IMR-90 (cell line): ENCODE measurements around the gene NALCN. TPM values are rescaled to one million over a fixed set of nuclear protein-coding genes. Genes with fewer than 3 reads are reported as not detected.

Experiments
- ATAC-seq: fragments of 200-7000 bp; cut with Tn5 transposase; 2 replicates; pipeline ENCODE4 v1.9.1; 2020; ENCODE audit warnings: low read depth, mild to moderate bottlenecking, moderate library complexity
- BruUV-seq: library from RNA; stranded (reverse); fragments of 400-500 nt; replicated peaks from 2 replicates; lab custom pipeline; 2021; lab: Mats Ljungman, UMichigan
- CTCF ChIA-PET: fragments of 300-600 bp; formaldehyde crosslinking; extraction: SDS; loops from one replicate; lab custom pipeline; 2021; ENCODE audit warnings: antibody characterized with exemption; lab: Yijun Ruan, JAX
- POLR2A ChIA-PET: fragments of 300-600 bp; sonication (Branson Sonifier 250); formaldehyde crosslinking; loops from one replicate; lab custom pipeline; 2022; ENCODE audit warnings: antibody characterized with exemption; ENCODE audit not compliant: unreplicated experiment; lab: Charles Lee
- DNase-seq: peaks from one replicate; pipeline ENCODE4 v3.0.0; 2013
- H2AFZ ChIP-seq: replicated peaks from 2 replicates; pipeline ENCODE3; 2013; ENCODE audit warnings: low read length, mild to moderate bottlenecking; ENCODE audit not compliant: poor library complexity
- H2AK5ac ChIP-seq: 2 replicates; pipeline ENCODE4 v1.6.1; 2013; ENCODE audit warnings: low read depth, low read length, inconsistent platforms
- H2AK9ac ChIP-seq: replicated peaks from 2 replicates; pipeline ENCODE3; 2013; ENCODE audit warnings: mild to moderate bottlenecking, low read depth, low read length, moderate library complexity; ENCODE audit not compliant: poor library complexity
- H2BK120ac ChIP-seq: 2 replicates; pipeline ENCODE4 v1.6.1; 2013; ENCODE audit warnings: low read depth, low read length, inconsistent platforms
- H2BK15ac ChIP-seq: 3 replicates; pipeline ENCODE4 v1.6.1; 2013; ENCODE audit warnings: low read depth, low read length, inconsistent platforms
- H2BK20ac ChIP-seq: 2 replicates; pipeline ENCODE4 v1.6.1; 2013; ENCODE audit warnings: low read depth, mild to moderate bottlenecking, inconsistent platforms, low read length, moderate library complexity
- H2BK5ac ChIP-seq: 2 replicates; pipeline ENCODE4 v1.6.1; 2013; ENCODE audit warnings: mild to moderate bottlenecking, low read depth, low read length, inconsistent platforms; ENCODE audit not compliant: poor library complexity, severe bottlenecking
- H3K14ac ChIP-seq: replicated peaks from 2 replicates; pipeline ENCODE4 v1.6.1; 2013; ENCODE audit warnings: low read depth, low read length, inconsistent platforms
- H3K18ac ChIP-seq: 2 replicates; pipeline ENCODE4 v1.6.1; 2013; ENCODE audit warnings: low read depth, low read length, control low read depth
- H3K23ac ChIP-seq: 2 replicates; pipeline ENCODE4 v1.6.1; 2013; ENCODE audit warnings: low read depth, low read length, inconsistent platforms
- H3K27ac ChIP-seq: 2 replicates; pipeline ENCODE4 v1.5.1; 2013; ENCODE audit warnings: mild to moderate bottlenecking, control low read depth, low read length; ENCODE audit not compliant: insufficient read depth
- H3K27me3 ChIP-seq: 2 replicates; pipeline ENCODE4 v1.6.1; 2013; ENCODE audit warnings: low read length; ENCODE audit not compliant: control insufficient read depth, insufficient read depth
- H3K36me3 ChIP-seq: 2 replicates; pipeline ENCODE4 v1.6.1; 2013; ENCODE audit warnings: low read length, mixed read lengths; ENCODE audit not compliant: control insufficient read depth, insufficient read depth
- H3K4ac ChIP-seq: 2 replicates; pipeline ENCODE4 v1.6.1; 2013; ENCODE audit warnings: low read depth, low read length, inconsistent platforms
- H3K4me1 ChIP-seq: 2 replicates; pipeline ENCODE4 v1.6.1; 2013; ENCODE audit warnings: low read length, mixed read lengths; ENCODE audit not compliant: control insufficient read depth, insufficient read depth
- H3K4me2 ChIP-seq: 2 replicates; pipeline ENCODE4 v1.6.1; 2013; ENCODE audit warnings: low read depth, mild to moderate bottlenecking, control low read depth, low read length, moderate library complexity
- H3K4me3 ChIP-seq: 2 replicates; pipeline ENCODE4 v1.5.1; 2013; ENCODE audit warnings: low read depth, mild to moderate bottlenecking, control low read depth, low read length, moderate library complexity; ENCODE audit not compliant: insufficient read depth
- H3K56ac ChIP-seq: 2 replicates; pipeline ENCODE4 v1.6.1; 2013; ENCODE audit warnings: low read length, inconsistent platforms; ENCODE audit not compliant: insufficient read depth; ENCODE audit errors: extremely low read depth
- H3K79me1 ChIP-seq, 2 experiments: 2 replicates each; pipeline ENCODE4 v1.6.1; 2013; ENCODE audit warnings: low read length in 2 of 2, inconsistent platforms in 1 of 2, low read depth in 1 of 2
- H3K9ac ChIP-seq: 2 replicates; pipeline ENCODE4 v1.6.1; 2013; ENCODE audit warnings: low read depth, low read length, control low read depth
- H3K9me1 ChIP-seq: 2 replicates; pipeline ENCODE4 v1.6.1; 2013; ENCODE audit warnings: low read length, inconsistent platforms; ENCODE audit not compliant: insufficient read depth
- H3K9me3 ChIP-seq: 2 replicates; pipeline ENCODE4 v1.6.1; 2013; ENCODE audit warnings: low read length; ENCODE audit not compliant: control insufficient read depth, insufficient read depth
- H4K20me1 ChIP-seq: 2 replicates; pipeline ENCODE4 v1.6.1; 2013; ENCODE audit warnings: low read length, inconsistent platforms; ENCODE audit not compliant: insufficient read depth
- H4K5ac ChIP-seq: 2 replicates; pipeline ENCODE4 v1.6.1; 2013; ENCODE audit warnings: mild to moderate bottlenecking, low read depth, low read length, control low read depth
- H4K8ac ChIP-seq, 2 experiments: 2 replicates each; pipeline ENCODE4 v1.6.1; 2013; ENCODE audit warnings: low read depth in 2 of 2, low read length in 2 of 2, control low read depth in 1 of 2, inconsistent platforms in 1 of 2
- H4K91ac ChIP-seq: 2 replicates; pipeline ENCODE4 v1.6.1; 2013; ENCODE audit warnings: low read depth, low read length, inconsistent platforms; ENCODE audit not compliant: insufficient read depth
- CEBPB ChIP-seq: IDR thresholded peaks from 2 replicates; pipeline ENCODE4 v1.6.1; 2012; ENCODE audit warnings: low read depth, low read length, improper control_type of control experiment
- RFX5 ChIP-seq: IDR thresholded peaks from 2 replicates; pipeline ENCODE4 v1.8.0; 2012; ENCODE audit warnings: low read depth, mild to moderate bottlenecking, low read length, moderate library complexity
- WGBS, 2 experiments: methylation state at CpG; one replicate each; pipeline versions ENCODE4 v1.1.5 to v1.1.7; 2013; ENCODE audit warnings: missing lambda C conversion rate in 2 of 2; ENCODE audit not compliant: insufficient read length in 1 of 2; ENCODE audit errors: extremely low coverage in 2 of 2; 5-methylcytosine and 5-hydroxymethylcytosine counted together
- dilution Hi-C: fragments of 300-500 bp; cut with HindIII; formaldehyde crosslinking; loops from one replicate; pipeline ENCODE4 v1.14.3; 2018; ENCODE audit warnings: low sequenced_read_pairs; ENCODE audit not compliant: unreplicated experiment
- in situ Hi-C: fragments of 300-500 bp; cut with MboI; formaldehyde crosslinking; loops from 3 replicates; pipeline ENCODE4 v1.14.3; 2019; ENCODE audit warnings: low sequenced_read_pairs, inconsistent platforms, mixed read lengths
- intact Hi-C: fragments of 100-400 bp; cut with micrococcal nuclease; formaldehyde crosslinking; loops from 2 replicates; pipeline ENCODE4 v1.10.0; 2022
- polyA plus RNA-seq, 3 experiments: library from polyadenylated mRNA; depleted of rRNA; stranded (reverse); fragments of >200 nt; gene quantifications; 2 replicates each; pipeline ENCODE4 v1.2.3, GENCODE V29; 2012; ENCODE audit warnings: low replicate concordance in 1 of 3
- total RNA-seq: library from RNA; depleted of rRNA; stranded (reverse); fragments of >200 nt; gene quantifications from 2 replicates; pipeline ENCODE4 v1.2.3, GENCODE V29; 2012

Gene NALCN
- total and polyA plus RNA-seq, 2 of the 4 experiments (the other 2 are of a cell fraction), result 2.9 to 4.8 TPM

GRCh38 chr13:101346942-101347728 is 69.2 kb downstream of the NALCN start:
- CTCF ChIA-PET, result interaction anchor here (1.3 kb wide), 1 partner anchor 19 kb away, joined by 3 read pairs; no protein-coding TSS in a partner anchor
- Histone ChIP-seq H3K9me1 (no peaks in the 10 kb centered on the region), H4K8ac (no peak overlapping the region), H3K56ac (no peak overlapping the region), H2AK9ac (no peak overlapping the region), H3K9ac (no peak overlapping the region), H3K23ac (no peak overlapping the region), H3K4me1 (no peaks in the 10 kb centered on the region), H4K91ac (no peak overlapping the region), H2BK15ac (no peak overlapping the region), H3K9me3 (no peaks in the 10 kb centered on the region), H3K4ac (no peak overlapping the region), H2AK5ac (no peak overlapping the region), H3K4me2 (no peak overlapping the region), H4K5ac (no peak overlapping the region), H3K79me1 (no peaks in the 10 kb centered on the region), H2AFZ (no peak overlapping the region), H3K14ac (no peak overlapping the region), H3K36me3 (no peaks in the 10 kb centered on the region), H2BK5ac (peak overlapping the region; percentile 15), H3K4me3 (no peak overlapping the region), H3K27ac (no peak overlapping the region), H3K27me3 (no peaks in the 10 kb centered on the region), H2BK20ac (no peak overlapping the region), H3K18ac (no peak overlapping the region), H4K20me1 (no peaks in the 10 kb centered on the region), H2BK120ac (no peak overlapping the region)
- dilution Hi-C loops, result no loop called here
- WGBS, 2 experiments, result 83% methylated on average over 2 of the region's 5 CpGs; no CpG with 5 or more reads in 1 of the 2 experiments
- intact Hi-C loops, result no loop called here
- in situ Hi-C loops, result no loop called here
- POLR2A ChIA-PET, result no interaction called here
- BruUV-seq, result no TSS peak
- TF ChIP-seq RFX5 (no peak), CEBPB (peak; percentile 69; the same call in 1 of the 2 replicates)
- peak; percentile 14 for DNase-seq
- ATAC-seq, result peak; percentile 21; the same call in 1 of the 2 replicates
